IPS-18a (cell line): ENCODE measurements around the gene USP11.
"Not testable (repeated sequence)": the region's sequence is repeated elsewhere in the genome, so short reads cannot be mapped to it uniquely, and the experiment has no call there.

Experiments
- H3K27ac ChIP-seq: one replicate; pipeline ENCODE4 v1.5.1; 2013; ENCODE audit warnings: low read length
- H3K27me3 ChIP-seq: one replicate; pipeline ENCODE4 v1.6.1; 2013; ENCODE audit warnings: mild to moderate bottlenecking, low read length; ENCODE audit not compliant: control insufficient read depth, insufficient read depth
- H3K36me3 ChIP-seq: one replicate; pipeline ENCODE4 v1.6.1; 2013; ENCODE audit warnings: low read depth, low read length; ENCODE audit not compliant: control insufficient read depth
- H3K4me1 ChIP-seq: one replicate; pipeline ENCODE4 v1.6.1; 2013; ENCODE audit warnings: low read depth, low read length; ENCODE audit not compliant: control insufficient read depth
- H3K4me3 ChIP-seq: one replicate; pipeline ENCODE4 v1.5.1; 2013; ENCODE audit warnings: low read length
- H3K9ac ChIP-seq: one replicate; pipeline ENCODE4 v1.6.1; 2013; ENCODE audit warnings: mild to moderate bottlenecking, low read length, moderate library complexity
- H3K9me3 ChIP-seq: one replicate; pipeline ENCODE4 v1.6.1; 2013; ENCODE audit warnings: low read depth, low read length; ENCODE audit not compliant: control insufficient read depth

USP11 gene

GRCh38 chrX:47241201-47242011, 8.6 kb downstream of the USP11 start:
- peaks cover 40% of the 10 kb centered on the region for H3K36me3 ChIP-seq
- H3K4me1 ChIP-seq: no peaks in the 10 kb centered on the region
- no peaks in the 10 kb centered on the region for H3K27me3 ChIP-seq
- H3K4me3 ChIP-seq: no peak overlapping the region
- H3K27ac ChIP-seq: no peak overlapping the region
- no peaks in the 10 kb centered on the region for H3K9me3 ChIP-seq
- H3K9ac ChIP-seq: no peak overlapping the region

- Histone ChIP-seq H3K9ac (no peak overlapping the region), H3K27me3 (no peaks in the 10 kb centered on the region), H3K9me3 (no peaks in the 10 kb centered on the region), H3K36me3 (peaks cover 41% of the 10 kb centered on the region), H3K4me3 (no peak overlapping the region), H3K27ac (no peak overlapping the region), H3K4me1 (no peaks in the 10 kb centered on the region)
These were observed 9.5 kb downstream of the USP11 start for GRCh38 chrX:47242321-47242720.

- no peaks in the 10 kb centered on the region for H3K27me3 ChIP-seq
- H3K4me1 ChIP-seq: no peaks in the 10 kb centered on the region
- no peak overlapping the region for H3K9ac ChIP-seq
- H3K36me3 ChIP-seq: peaks cover 42% of the 10 kb centered on the region
- H3K4me3 ChIP-seq: no peak overlapping the region
- H3K27ac ChIP-seq: no peak overlapping the region
- H3K9me3 ChIP-seq: no peaks in the 10 kb centered on the region
These were observed 10.5 kb downstream of the USP11 start for GRCh38 chrX:47243351-47243750.

- H3K36me3 ChIP-seq: peaks cover 41% of the 10 kb centered on the region
- H3K9ac ChIP-seq: no peak overlapping the region
These were observed 11.9 kb downstream of the USP11 start for GRCh38 chrX:47244676-47245075.

GRCh38 chrX:47245156-47245555, 12.3 kb downstream of the USP11 start:
- no peaks in the 10 kb centered on the region for H3K27me3 ChIP-seq
- H3K9ac ChIP-seq: no peak overlapping the region
- no peaks in the 10 kb centered on the region for H3K4me1 ChIP-seq
- no peak overlapping the region for H3K27ac ChIP-seq
- H3K4me3 ChIP-seq: no peak overlapping the region
- peaks cover 37% of the 10 kb centered on the region for H3K36me3 ChIP-seq
- H3K9me3 ChIP-seq: no peaks in the 10 kb centered on the region

More at GRCh38 chrX:47244676-47245075, 11.9 kb downstream of the USP11 start:
- Histone ChIP-seq H3K27me3 (no peaks in the 10 kb centered on the region), H3K4me3 (no peak overlapping the region), H3K27ac (no peak overlapping the region), H3K4me1 (no peaks in the 10 kb centered on the region), H3K9me3 (no peaks in the 10 kb centered on the region)

- Histone ChIP-seq H3K4me1 (no peaks in the 10 kb centered on the region), H3K27ac (no peak overlapping the region), H3K9me3 (no peaks in the 10 kb centered on the region), H3K4me3 (no peak overlapping the region), H3K9ac (no peak overlapping the region), H3K27me3 (no peaks in the 10 kb centered on the region), H3K36me3 (peaks cover 21% of the 10 kb centered on the region)
These were observed 14.6 kb downstream of the USP11 start for GRCh38 chrX:47247206-47247998.

GRCh38 chrX:47247999-47248320, 15.2 kb downstream of the USP11 start:
- Histone ChIP-seq H3K9me3 (no peaks in the 10 kb centered on the region), H3K27me3 (no peaks in the 10 kb centered on the region), H3K9ac (no peak overlapping the region), H3K27ac (no peak overlapping the region), H3K4me3 (no peak overlapping the region), H3K36me3 (peaks cover 18% of the 10 kb centered on the region), H3K4me1 (no peaks in the 10 kb centered on the region)

- H3K27ac ChIP-seq: no peak overlapping the region
- no peak overlapping the region for H3K9ac ChIP-seq
- no peak overlapping the region for H3K4me3 ChIP-seq
- peaks cover 16% of the 10 kb centered on the region for H3K36me3 ChIP-seq
- no peaks in the 10 kb centered on the region for H3K9me3 ChIP-seq
- no peaks in the 10 kb centered on the region for H3K4me1 ChIP-seq
- H3K27me3 ChIP-seq: no peaks in the 10 kb centered on the region
These were observed 15.8 kb downstream of the USP11 start for GRCh38 chrX:47248576-47248975.

GRCh38 chrX:47250017-47250347, 17.2 kb downstream of the USP11 start:
- H3K9ac ChIP-seq: no peak overlapping the region
- peaks cover 5% of the 10 kb centered on the region for H3K9me3 ChIP-seq
- no peaks in the 10 kb centered on the region for H3K4me1 ChIP-seq
- no peaks in the 10 kb centered on the region for H3K27me3 ChIP-seq
- no peak overlapping the region for H3K4me3 ChIP-seq
- H3K27ac ChIP-seq: no peak overlapping the region
- H3K36me3 ChIP-seq: peaks cover 8% of the 10 kb centered on the region

GRCh38 chrX:47257620-47258019, 24.8 kb downstream of the USP11 start:
- not testable (repeated sequence) for H3K36me3 ChIP-seq, H3K4me3 ChIP-seq, H3K27me3 ChIP-seq, H3K9ac ChIP-seq, H3K27ac ChIP-seq, H3K4me1 ChIP-seq
- H3K9me3 ChIP-seq: peaks cover 16% of the 10 kb centered on the region

GRCh38 chrX:47264483-47265173, 31.8 kb downstream of the USP11 start:
- H3K27me3 ChIP-seq: no peaks in the 10 kb centered on the region
- no peaks in the 10 kb centered on the region for H3K9me3 ChIP-seq

More at GRCh38 chrX:47264483-47265173, 31.8 kb downstream of the USP11 start:
- H3K4me3 ChIP-seq: no peak overlapping the region
- no peaks in the 10 kb centered on the region for H3K4me1 ChIP-seq
- H3K9ac ChIP-seq: no peak overlapping the region
- H3K27ac ChIP-seq: no peak overlapping the region
- H3K36me3 ChIP-seq: no peaks in the 10 kb centered on the region
